WTC11 (cell line): ENCODE results near the gene EMILIN1. TPM values are rescaled to one million over a fixed set of nuclear protein-coding genes. Genes with fewer than 3 reads are reported as not detected.

Experiments
- ATAC-seq: fragments of 200-7000 bp; cut with Tn5 transposase; 2 replicates; pipeline ENCODE4 v1.10.0; 2021; ENCODE audit warnings: mild to moderate bottlenecking, moderate library complexity
- CTCF ChIA-PET: fragments of 300-600 bp; sonication (Branson Sonifier 250); formaldehyde crosslinking; loops from one replicate; lab custom pipeline; 2021; ENCODE audit warnings: antibody characterized with exemption; lab: Charles Lee
- POLR2A ChIA-PET: fragments of 350-600 bp; sonication (Branson Sonifier 250); formaldehyde crosslinking; loops from one replicate; lab custom pipeline; 2021; ENCODE audit warnings: antibody characterized with exemption; lab: Charles Lee
- DNase-seq: peaks from one replicate; pipeline ENCODE4 v3.0.0; 2021; ENCODE audit warnings: low spot score
- H3K27ac Mint-ChIP-seq: 2 replicates; pipeline ENCODE4 v1.8.0; 2021; ENCODE audit warnings: mixed read lengths
- H3K27me3 Mint-ChIP-seq: 2 replicates; pipeline ENCODE4 v1.8.0; 2021; ENCODE audit warnings: low read depth, mild to moderate bottlenecking, moderate library complexity, mixed read lengths
- H3K36me3 Mint-ChIP-seq: 2 replicates; pipeline ENCODE4 v1.8.0; 2021; ENCODE audit warnings: mixed read lengths
- H3K4me1 Mint-ChIP-seq: 2 replicates; pipeline ENCODE4 v1.8.0; 2022; ENCODE audit warnings: mixed read lengths
- H3K4me3 Mint-ChIP-seq: 2 replicates; pipeline ENCODE4 v1.8.0; 2021; ENCODE audit warnings: mild to moderate bottlenecking, moderate library complexity, mixed read lengths
- H3K9me3 Mint-ChIP-seq: 2 replicates; pipeline ENCODE4 v1.8.0; 2021; ENCODE audit warnings: mixed read lengths
- CBFB ChIP-seq: sonication (generic); formaldehyde crosslinking; IDR thresholded peaks from 2 replicates; pipeline ENCODE4 v1.8.1; 2022; ENCODE audit warnings: mild to moderate bottlenecking, low read depth, missing genetic modification reagents
- ELF4 ChIP-seq: sonication (generic); formaldehyde crosslinking; IDR thresholded peaks from 2 replicates; pipeline ENCODE4 v1.8.1; 2022; ENCODE audit warnings: low read depth, mild to moderate bottlenecking, moderate library complexity, missing genetic modification reagents
- HMGA2 ChIP-seq: fragments of 250-450 bp; sonication (Bioruptor Pico); IDR thresholded peaks from 2 replicates; pipeline ENCODE4 v1.4.0; 2021; ENCODE audit warnings: mild to moderate bottlenecking, moderate library complexity
- JUN ChIP-seq: sonication (generic); formaldehyde crosslinking; IDR thresholded peaks from 2 replicates; pipeline ENCODE4 v1.8.0; 2023; ENCODE audit warnings: mild to moderate bottlenecking, missing genetic modification reagents
- KAT7 ChIP-seq: sonication (generic); formaldehyde crosslinking; IDR thresholded peaks from 2 replicates; pipeline ENCODE4 v1.8.1; 2023; ENCODE audit warnings: missing genetic modification reagents, mild to moderate bottlenecking, borderline replicate concordance
- MYBL2 ChIP-seq: sonication (generic); formaldehyde crosslinking; IDR thresholded peaks from 2 replicates; pipeline ENCODE4 v1.8.1; 2023; ENCODE audit warnings: mild to moderate bottlenecking, moderate library complexity, missing genetic modification reagents
- NR1H2 ChIP-seq: sonication (generic); formaldehyde crosslinking; IDR thresholded peaks from 2 replicates; pipeline ENCODE4 v1.9.0; 2021; ENCODE audit warnings: mild to moderate bottlenecking, moderate library complexity, missing genetic modification reagents
- RELA ChIP-seq: sonication (generic); formaldehyde crosslinking; IDR thresholded peaks from 2 replicates; pipeline ENCODE4 v1.8.1; 2022; ENCODE audit warnings: missing genetic modification reagents, mild to moderate bottlenecking, borderline replicate concordance
- SMAD4 ChIP-seq: sonication (generic); formaldehyde crosslinking; IDR thresholded peaks from 2 replicates; pipeline ENCODE4 v1.8.0; 2022; ENCODE audit warnings: mild to moderate bottlenecking, missing genetic modification reagents
- ZNF263 ChIP-seq: sonication (generic); formaldehyde crosslinking; IDR thresholded peaks from 2 replicates; pipeline ENCODE4 v1.8.1; 2022; ENCODE audit warnings: low read depth, mild to moderate bottlenecking, moderate library complexity, missing genetic modification reagents
- ZNF317 ChIP-seq: sonication (generic); formaldehyde crosslinking; IDR thresholded peaks from 2 replicates; pipeline ENCODE4 v1.8.1; 2023; ENCODE audit warnings: low read depth, mild to moderate bottlenecking, moderate library complexity, missing genetic modification reagents, borderline replicate concordance
- ZNF416 ChIP-seq: fragments of 250-450 bp; sonication (Bioruptor Pico); IDR thresholded peaks from 2 replicates; pipeline ENCODE4 v1.9.0; 2021; ENCODE audit warnings: mild to moderate bottlenecking, inconsistent platforms
- total RNA-seq: library from RNA; stranded (reverse); gene quantifications from 3 replicates; pipeline ENCODE4 v1.2.3, GENCODE V29; 2021
- TF ChIP-seq, protein P1 (sequence below): sonication (generic); formaldehyde crosslinking; IDR thresholded peaks from 2 replicates; pipeline ENCODE4 v1.8.0; 2023; ENCODE audit warnings: missing genetic modification reagents, mild to moderate bottlenecking, borderline replicate concordance
- TF ChIP-seq, protein P2 (sequence below): sonication (generic); formaldehyde crosslinking; conservative IDR thresholded peaks from 2 replicates; pipeline ENCODE4 v1.8.1; 2022; ENCODE audit warnings: mild to moderate bottlenecking, missing genetic modification reagents
- TF ChIP-seq, protein P3 (sequence below): fragments of 250-450 bp; sonication (Bioruptor Pico); IDR thresholded peaks from 2 replicates; pipeline ENCODE4 v1.9.0; 2021; ENCODE audit warnings: moderate library complexity, mild to moderate bottlenecking, inconsistent platforms, borderline replicate concordance
- TF ChIP-seq, protein P4 (sequence below): sonication (generic); formaldehyde crosslinking; IDR thresholded peaks from 2 replicates; pipeline ENCODE4 v1.8.1; 2023; ENCODE audit warnings: mild to moderate bottlenecking, moderate library complexity, missing genetic modification reagents
- TF ChIP-seq, protein P5 (sequence below): sonication (generic); formaldehyde crosslinking; IDR thresholded peaks from 2 replicates; pipeline ENCODE4 v1.8.0; 2022; ENCODE audit warnings: mild to moderate bottlenecking, missing genetic modification reagents
- TF ChIP-seq, protein P6 (sequence below): sonication (generic); formaldehyde crosslinking; IDR thresholded peaks from 2 replicates; pipeline ENCODE4 v1.8.1; 2022; ENCODE audit warnings: mild to moderate bottlenecking, missing genetic modification reagents, moderate library complexity, borderline replicate concordance
- TF ChIP-seq, protein P7 (sequence below): sonication (generic); formaldehyde crosslinking; IDR thresholded peaks from 2 replicates; pipeline ENCODE4 v1.8.1; 2023; ENCODE audit warnings: mild to moderate bottlenecking, missing genetic modification reagents
- TF ChIP-seq, protein P8 (sequence below): sonication (generic); formaldehyde crosslinking; IDR thresholded peaks from 2 replicates; pipeline ENCODE4 v1.8.1; 2023; ENCODE audit warnings: mild to moderate bottlenecking, missing genetic modification reagents
- TF ChIP-seq, protein P9 (sequence below): sonication (generic); formaldehyde crosslinking; conservative IDR thresholded peaks from 2 replicates; pipeline ENCODE4 v1.8.1; 2023; ENCODE audit warnings: mild to moderate bottlenecking, low read depth, missing genetic modification reagents, moderate library complexity

Gene EMILIN1
- total RNA-seq, 1 experiment from 2014 or later, result 3.5 TPM

DNA sequence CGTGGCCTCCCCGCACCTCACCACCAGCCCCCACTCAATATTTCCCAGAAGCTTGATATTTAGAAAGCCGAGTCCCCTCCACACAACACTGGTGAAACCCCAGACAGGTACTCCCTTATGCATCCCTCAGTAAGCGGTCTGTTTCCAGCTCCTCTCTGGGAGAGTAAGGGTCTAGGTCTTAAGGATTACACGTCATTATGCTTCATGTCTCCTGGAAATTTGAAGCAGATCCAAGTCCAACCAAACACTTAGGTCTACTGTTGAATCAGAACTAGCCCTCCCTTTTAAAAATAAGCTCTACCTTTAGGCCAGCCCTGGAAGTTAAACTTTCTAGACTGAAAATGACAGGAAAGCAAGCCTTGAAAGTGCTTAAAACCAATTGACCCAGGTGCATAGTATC, 5.5 kb upstream of the EMILIN1 start (continued):
- TF ChIP-seq, protein P1, sequence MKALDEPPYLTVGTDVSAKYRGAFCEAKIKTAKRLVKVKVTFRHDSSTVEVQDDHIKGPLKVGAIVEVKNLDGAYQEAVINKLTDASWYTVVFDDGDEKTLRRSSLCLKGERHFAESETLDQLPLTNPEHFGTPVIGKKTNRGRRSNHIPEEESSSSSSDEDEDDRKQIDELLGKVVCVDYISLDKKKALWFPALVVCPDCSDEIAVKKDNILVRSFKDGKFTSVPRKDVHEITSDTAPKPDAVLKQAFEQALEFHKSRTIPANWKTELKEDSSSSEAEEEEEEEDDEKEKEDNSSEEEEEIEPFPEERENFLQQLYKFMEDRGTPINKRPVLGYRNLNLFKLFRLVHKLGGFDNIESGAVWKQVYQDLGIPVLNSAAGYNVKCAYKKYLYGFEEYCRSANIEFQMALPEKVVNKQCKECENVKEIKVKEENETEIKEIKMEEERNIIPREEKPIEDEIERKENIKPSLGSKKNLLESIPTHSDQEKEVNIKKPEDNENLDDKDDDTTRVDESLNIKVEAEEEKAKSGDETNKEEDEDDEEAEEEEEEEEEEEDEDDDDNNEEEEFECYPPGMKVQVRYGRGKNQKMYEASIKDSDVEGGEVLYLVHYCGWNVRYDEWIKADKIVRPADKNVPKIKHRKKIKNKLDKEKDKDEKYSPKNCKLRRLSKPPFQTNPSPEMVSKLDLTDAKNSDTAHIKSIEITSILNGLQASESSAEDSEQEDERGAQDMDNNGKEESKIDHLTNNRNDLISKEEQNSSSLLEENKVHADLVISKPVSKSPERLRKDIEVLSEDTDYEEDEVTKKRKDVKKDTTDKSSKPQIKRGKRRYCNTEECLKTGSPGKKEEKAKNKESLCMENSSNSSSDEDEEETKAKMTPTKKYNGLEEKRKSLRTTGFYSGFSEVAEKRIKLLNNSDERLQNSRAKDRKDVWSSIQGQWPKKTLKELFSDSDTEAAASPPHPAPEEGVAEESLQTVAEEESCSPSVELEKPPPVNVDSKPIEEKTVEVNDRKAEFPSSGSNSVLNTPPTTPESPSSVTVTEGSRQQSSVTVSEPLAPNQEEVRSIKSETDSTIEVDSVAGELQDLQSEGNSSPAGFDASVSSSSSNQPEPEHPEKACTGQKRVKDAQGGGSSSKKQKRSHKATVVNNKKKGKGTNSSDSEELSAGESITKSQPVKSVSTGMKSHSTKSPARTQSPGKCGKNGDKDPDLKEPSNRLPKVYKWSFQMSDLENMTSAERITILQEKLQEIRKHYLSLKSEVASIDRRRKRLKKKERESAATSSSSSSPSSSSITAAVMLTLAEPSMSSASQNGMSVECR, result no peak
- TF ChIP-seq, protein P2, sequence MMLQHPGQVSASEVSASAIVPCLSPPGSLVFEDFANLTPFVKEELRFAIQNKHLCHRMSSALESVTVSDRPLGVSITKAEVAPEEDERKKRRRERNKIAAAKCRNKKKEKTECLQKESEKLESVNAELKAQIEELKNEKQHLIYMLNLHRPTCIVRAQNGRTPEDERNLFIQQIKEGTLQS (CRISPR knock-in tag), result no peak
- TF ChIP-seq, protein P3, sequence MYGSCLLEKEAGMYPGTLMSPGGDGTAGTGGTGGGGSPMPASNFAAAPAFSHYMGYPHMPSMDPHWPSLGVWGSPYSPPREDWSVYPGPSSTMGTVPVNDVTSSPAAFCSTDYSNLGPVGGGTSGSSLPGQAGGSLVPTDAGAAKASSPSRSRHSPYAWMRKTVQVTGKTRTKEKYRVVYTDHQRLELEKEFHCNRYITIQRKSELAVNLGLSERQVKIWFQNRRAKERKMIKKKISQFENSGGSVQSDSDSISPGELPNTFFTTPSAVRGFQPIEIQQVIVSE (CRISPR knock-in tag), result no peak
- no peak for TF ChIP-seq ELF4 (CRISPR knock-in tag)
- TF ChIP-seq, protein P4, sequence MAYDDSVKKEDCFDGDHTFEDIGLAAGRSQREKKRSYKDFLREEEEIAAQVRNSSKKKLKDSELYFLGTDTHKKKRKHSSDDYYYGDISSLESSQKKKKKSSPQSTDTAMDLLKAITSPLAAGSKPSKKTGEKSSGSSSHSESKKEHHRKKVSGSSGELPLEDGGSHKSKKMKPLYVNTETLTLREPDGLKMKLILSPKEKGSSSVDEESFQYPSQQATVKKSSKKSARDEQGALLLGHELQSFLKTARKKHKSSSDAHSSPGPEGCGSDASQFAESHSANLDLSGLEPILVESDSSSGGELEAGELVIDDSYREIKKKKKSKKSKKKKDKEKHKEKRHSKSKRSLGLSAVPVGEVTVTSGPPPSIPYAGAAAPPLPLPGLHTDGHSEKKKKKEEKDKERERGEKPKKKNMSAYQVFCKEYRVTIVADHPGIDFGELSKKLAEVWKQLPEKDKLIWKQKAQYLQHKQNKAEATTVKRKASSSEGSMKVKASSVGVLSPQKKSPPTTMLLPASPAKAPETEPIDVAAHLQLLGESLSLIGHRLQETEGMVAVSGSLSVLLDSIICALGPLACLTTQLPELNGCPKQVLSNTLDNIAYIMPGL, result no peak
- TF ChIP-seq, protein P5, sequence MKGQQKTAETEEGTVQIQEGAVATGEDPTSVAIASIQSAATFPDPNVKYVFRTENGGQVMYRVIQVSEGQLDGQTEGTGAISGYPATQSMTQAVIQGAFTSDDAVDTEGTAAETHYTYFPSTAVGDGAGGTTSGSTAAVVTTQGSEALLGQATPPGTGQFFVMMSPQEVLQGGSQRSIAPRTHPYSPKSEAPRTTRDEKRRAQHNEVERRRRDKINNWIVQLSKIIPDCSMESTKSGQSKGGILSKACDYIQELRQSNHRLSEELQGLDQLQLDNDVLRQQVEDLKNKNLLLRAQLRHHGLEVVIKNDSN (CRISPR knock-in tag), result no peak
- TF ChIP-seq, protein P6, sequence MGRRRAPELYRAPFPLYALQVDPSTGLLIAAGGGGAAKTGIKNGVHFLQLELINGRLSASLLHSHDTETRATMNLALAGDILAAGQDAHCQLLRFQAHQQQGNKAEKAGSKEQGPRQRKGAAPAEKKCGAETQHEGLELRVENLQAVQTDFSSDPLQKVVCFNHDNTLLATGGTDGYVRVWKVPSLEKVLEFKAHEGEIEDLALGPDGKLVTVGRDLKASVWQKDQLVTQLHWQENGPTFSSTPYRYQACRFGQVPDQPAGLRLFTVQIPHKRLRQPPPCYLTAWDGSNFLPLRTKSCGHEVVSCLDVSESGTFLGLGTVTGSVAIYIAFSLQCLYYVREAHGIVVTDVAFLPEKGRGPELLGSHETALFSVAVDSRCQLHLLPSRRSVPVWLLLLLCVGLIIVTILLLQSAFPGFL, result no peak

DNA sequence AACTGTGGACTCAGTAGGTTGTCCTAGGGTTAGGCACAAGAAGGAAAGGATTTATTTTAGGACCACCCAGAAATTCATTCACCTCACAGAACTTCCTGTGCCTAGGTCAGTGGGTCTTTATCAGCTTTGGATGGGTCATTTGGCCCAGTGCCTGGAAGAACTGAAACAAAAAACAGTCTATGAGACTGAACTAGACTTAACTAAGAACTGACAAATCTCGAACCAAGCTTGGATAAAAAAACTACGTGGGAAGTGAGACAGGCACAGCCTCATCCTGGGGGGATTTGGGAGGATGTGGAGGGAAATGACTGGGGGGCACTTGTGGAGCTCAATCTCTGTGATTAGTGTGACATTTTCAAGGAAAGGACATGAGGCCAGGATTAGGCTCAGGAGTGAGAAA, 4.6 kb upstream of the EMILIN1 start:
- Mint-ChIP-seq H3K9me3 (no peaks in the 10 kb centered on the region), H3K36me3 (peaks cover 13% of the 10 kb centered on the region), H3K4me3 (no peak overlapping the region), H3K27ac (no peak overlapping the region), H3K4me1 (peaks cover 20% of the 10 kb centered on the region), H3K27me3 (peaks cover 11% of the 10 kb centered on the region)
- POLR2A ChIA-PET, result interaction anchor here (3.2 kb wide), 1 partner anchor 23 kb away, joined by 27 read pairs; the partner anchor contains the start of gene AGBL5
- DNase-seq, result no peak
- CTCF ChIA-PET, result interaction anchor here (1.8 to 4.5 kb wide), 2 partner anchors 11 to 112 kb away, joined by 5 to 50 read pairs; partner anchors contain the start of gene KHK
- ATAC-seq, result no peak
- TF ChIP-seq, protein P7, sequence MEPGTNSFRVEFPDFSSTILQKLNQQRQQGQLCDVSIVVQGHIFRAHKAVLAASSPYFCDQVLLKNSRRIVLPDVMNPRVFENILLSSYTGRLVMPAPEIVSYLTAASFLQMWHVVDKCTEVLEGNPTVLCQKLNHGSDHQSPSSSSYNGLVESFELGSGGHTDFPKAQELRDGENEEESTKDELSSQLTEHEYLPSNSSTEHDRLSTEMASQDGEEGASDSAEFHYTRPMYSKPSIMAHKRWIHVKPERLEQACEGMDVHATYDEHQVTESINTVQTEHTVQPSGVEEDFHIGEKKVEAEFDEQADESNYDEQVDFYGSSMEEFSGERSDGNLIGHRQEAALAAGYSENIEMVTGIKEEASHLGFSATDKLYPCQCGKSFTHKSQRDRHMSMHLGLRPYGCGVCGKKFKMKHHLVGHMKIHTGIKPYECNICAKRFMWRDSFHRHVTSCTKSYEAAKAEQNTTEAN (CRISPR knock-in tag), result no peak
- no peak for TF ChIP-seq MYBL2 (CRISPR knock-in tag)
- no peak for TF ChIP-seq ZNF317
- TF ChIP-seq JUN (CRISPR knock-in tag), result no peak
- TF ChIP-seq, protein P8, sequence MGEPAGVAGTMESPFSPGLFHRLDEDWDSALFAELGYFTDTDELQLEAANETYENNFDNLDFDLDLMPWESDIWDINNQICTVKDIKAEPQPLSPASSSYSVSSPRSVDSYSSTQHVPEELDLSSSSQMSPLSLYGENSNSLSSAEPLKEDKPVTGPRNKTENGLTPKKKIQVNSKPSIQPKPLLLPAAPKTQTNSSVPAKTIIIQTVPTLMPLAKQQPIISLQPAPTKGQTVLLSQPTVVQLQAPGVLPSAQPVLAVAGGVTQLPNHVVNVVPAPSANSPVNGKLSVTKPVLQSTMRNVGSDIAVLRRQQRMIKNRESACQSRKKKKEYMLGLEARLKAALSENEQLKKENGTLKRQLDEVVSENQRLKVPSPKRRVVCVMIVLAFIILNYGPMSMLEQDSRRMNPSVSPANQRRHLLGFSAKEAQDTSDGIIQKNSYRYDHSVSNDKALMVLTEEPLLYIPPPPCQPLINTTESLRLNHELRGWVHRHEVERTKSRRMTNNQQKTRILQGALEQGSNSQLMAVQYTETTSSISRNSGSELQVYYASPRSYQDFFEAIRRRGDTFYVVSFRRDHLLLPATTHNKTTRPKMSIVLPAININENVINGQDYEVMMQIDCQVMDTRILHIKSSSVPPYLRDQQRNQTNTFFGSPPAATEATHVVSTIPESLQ (CRISPR knock-in tag), result no peak
- TF ChIP-seq SMAD4 (CRISPR knock-in tag), result no peak
- no peak for TF ChIP-seq RELA (CRISPR knock-in tag)
- TF ChIP-seq, protein P9, sequence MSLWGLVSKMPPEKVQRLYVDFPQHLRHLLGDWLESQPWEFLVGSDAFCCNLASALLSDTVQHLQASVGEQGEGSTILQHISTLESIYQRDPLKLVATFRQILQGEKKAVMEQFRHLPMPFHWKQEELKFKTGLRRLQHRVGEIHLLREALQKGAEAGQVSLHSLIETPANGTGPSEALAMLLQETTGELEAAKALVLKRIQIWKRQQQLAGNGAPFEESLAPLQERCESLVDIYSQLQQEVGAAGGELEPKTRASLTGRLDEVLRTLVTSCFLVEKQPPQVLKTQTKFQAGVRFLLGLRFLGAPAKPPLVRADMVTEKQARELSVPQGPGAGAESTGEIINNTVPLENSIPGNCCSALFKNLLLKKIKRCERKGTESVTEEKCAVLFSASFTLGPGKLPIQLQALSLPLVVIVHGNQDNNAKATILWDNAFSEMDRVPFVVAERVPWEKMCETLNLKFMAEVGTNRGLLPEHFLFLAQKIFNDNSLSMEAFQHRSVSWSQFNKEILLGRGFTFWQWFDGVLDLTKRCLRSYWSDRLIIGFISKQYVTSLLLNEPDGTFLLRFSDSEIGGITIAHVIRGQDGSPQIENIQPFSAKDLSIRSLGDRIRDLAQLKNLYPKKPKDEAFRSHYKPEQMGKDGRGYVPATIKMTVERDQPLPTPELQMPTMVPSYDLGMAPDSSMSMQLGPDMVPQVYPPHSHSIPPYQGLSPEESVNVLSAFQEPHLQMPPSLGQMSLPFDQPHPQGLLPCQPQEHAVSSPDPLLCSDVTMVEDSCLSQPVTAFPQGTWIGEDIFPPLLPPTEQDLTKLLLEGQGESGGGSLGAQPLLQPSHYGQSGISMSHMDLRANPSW, result no peak
- TF ChIP-seq HMGA2, result no peak
- TF ChIP-seq NR1H2 (CRISPR knock-in tag), result no peak
- no peak for TF ChIP-seq CBFB (CRISPR knock-in tag)
- TF ChIP-seq ZNF416 (CRISPR knock-in tag), result no peak
- no peak for TF ChIP-seq KAT7 (CRISPR knock-in tag)
- TF ChIP-seq ZNF263 (CRISPR knock-in tag), result no peak
